ENCODE data around the gene NCAPD3.
A peak's percentile ranks its signal among the peaks of the same experiment; 100 is the strongest.

Gene NCAPD3

GRCh38 chr11:134139873-134140331, 83.9 kb downstream of the NCAPD3 start:
- no peaks in the 10 kb centered on the region for H3K27me3 ChIP-seq (ENCODE audit: insufficient read depth, low read depth, severe bottlenecking)
- peak; percentile 80 for TF ChIP-seq CTCF (IDR thresholded peaks at IDR 0.05; ENCODE audit: low read depth, low read length)
- DNase-seq, result peak; percentile 65
- peaks cover 46% of the 10 kb centered on the region for H3K36me3 ChIP-seq
- H3K9me3 ChIP-seq (ENCODE audit: severe bottlenecking), result no peaks in the 10 kb centered on the region
- H3K27ac ChIP-seq, result peak overlapping the region; percentile 39; the same call in 1 of the 2 replicates
- no peak overlapping the region for H3K4me3 ChIP-seq (ENCODE audit: low read depth, low read length)

- no peak for TF ChIP-seq CTCF (IDR thresholded peaks at IDR 0.05; ENCODE audit: low read depth, low read length)
- H3K27ac ChIP-seq, result peak overlapping the region; percentile 39
- H3K36me3 ChIP-seq, result peaks cover 41% of the 10 kb centered on the region
- no peak overlapping the region for H3K4me3 ChIP-seq (ENCODE audit: low read depth, low read length)
- H3K27me3 ChIP-seq (ENCODE audit: insufficient read depth, low read depth, severe bottlenecking), result no peaks in the 10 kb centered on the region
- H3K9me3 ChIP-seq (ENCODE audit: severe bottlenecking), result no peaks in the 10 kb centered on the region
- no peak for DNase-seq
These were observed 84.4 kb downstream of the NCAPD3 start for GRCh38 chr11:134139303-134139872.

- no peaks in the 10 kb centered on the region for H3K9me3 ChIP-seq (ENCODE audit: severe bottlenecking)
- no peaks in the 10 kb centered on the region for H3K27me3 ChIP-seq (ENCODE audit: insufficient read depth, low read depth, severe bottlenecking)
- no peak overlapping the region for H3K4me3 ChIP-seq (ENCODE audit: low read depth, low read length)
- DNase-seq, result no peak
- no peak for TF ChIP-seq CTCF (IDR thresholded peaks at IDR 0.05; ENCODE audit: low read depth, low read length)
- H3K36me3 ChIP-seq, result peaks cover 33% of the 10 kb centered on the region
- H3K27ac ChIP-seq, result no peak overlapping the region
These were observed 85.4 kb downstream of the NCAPD3 start for GRCh38 chr11:134138376-134138775.

- no peak for DNase-seq
- H3K27ac ChIP-seq, result no peak overlapping the region
- peaks cover 3% of the 10 kb centered on the region for H3K9me3 ChIP-seq (ENCODE audit: severe bottlenecking)
- H3K4me3 ChIP-seq (ENCODE audit: low read depth, low read length), result no peak overlapping the region
- no peaks in the 10 kb centered on the region for H3K27me3 ChIP-seq (ENCODE audit: insufficient read depth, low read depth, severe bottlenecking)
- TF ChIP-seq CTCF (IDR thresholded peaks at IDR 0.05; ENCODE audit: low read depth, low read length), result no peak
- H3K36me3 ChIP-seq, result peaks cover 2% of the 10 kb centered on the region; the same call in 1 of the 2 replicates
These were observed 89.6 kb downstream of the NCAPD3 start for GRCh38 chr11:134134167-134134566.

- H3K9me3 ChIP-seq (ENCODE audit: severe bottlenecking), result peaks cover 3% of the 10 kb centered on the region
- no peak overlapping the region for H3K27ac ChIP-seq
- no peaks in the 10 kb centered on the region for H3K27me3 ChIP-seq (ENCODE audit: insufficient read depth, low read depth, severe bottlenecking)
- DNase-seq, result no peak
- H3K4me3 ChIP-seq (ENCODE audit: low read depth, low read length), result no peak overlapping the region
- peaks cover 6% of the 10 kb centered on the region; the same call in 1 of the 2 replicates for H3K36me3 ChIP-seq
- TF ChIP-seq CTCF (IDR thresholded peaks at IDR 0.05; ENCODE audit: low read depth, low read length), result no peak
These were observed 91.0 kb downstream of the NCAPD3 start for GRCh38 chr11:134132808-134133207.

Measured in WERI-Rb-1 (cell line).